Ureter (tissue), 1 donor: ENCODE results near the gene RAPGEF3. TPM values are rescaled to one million over a fixed set of nuclear protein-coding genes. Genes with fewer than 3 reads are reported as not detected.
A peak's percentile ranks its signal among the peaks of the same experiment; 100 is the strongest.

Experiments used
- DNase-seq: peaks from one replicate; pipeline ENCODE4 v3.0.0-alpha.2; 2020; ENCODE audit warnings: low spot score
- total RNA-seq: library from RNA; stranded (reverse); gene quantifications from one replicate; pipeline ENCODE4 v1.2.4, GENCODE V29; 2023
- donor health status: DM: yes; HTN: yes; CAD: no.

The RAPGEF3 gene, protein sequence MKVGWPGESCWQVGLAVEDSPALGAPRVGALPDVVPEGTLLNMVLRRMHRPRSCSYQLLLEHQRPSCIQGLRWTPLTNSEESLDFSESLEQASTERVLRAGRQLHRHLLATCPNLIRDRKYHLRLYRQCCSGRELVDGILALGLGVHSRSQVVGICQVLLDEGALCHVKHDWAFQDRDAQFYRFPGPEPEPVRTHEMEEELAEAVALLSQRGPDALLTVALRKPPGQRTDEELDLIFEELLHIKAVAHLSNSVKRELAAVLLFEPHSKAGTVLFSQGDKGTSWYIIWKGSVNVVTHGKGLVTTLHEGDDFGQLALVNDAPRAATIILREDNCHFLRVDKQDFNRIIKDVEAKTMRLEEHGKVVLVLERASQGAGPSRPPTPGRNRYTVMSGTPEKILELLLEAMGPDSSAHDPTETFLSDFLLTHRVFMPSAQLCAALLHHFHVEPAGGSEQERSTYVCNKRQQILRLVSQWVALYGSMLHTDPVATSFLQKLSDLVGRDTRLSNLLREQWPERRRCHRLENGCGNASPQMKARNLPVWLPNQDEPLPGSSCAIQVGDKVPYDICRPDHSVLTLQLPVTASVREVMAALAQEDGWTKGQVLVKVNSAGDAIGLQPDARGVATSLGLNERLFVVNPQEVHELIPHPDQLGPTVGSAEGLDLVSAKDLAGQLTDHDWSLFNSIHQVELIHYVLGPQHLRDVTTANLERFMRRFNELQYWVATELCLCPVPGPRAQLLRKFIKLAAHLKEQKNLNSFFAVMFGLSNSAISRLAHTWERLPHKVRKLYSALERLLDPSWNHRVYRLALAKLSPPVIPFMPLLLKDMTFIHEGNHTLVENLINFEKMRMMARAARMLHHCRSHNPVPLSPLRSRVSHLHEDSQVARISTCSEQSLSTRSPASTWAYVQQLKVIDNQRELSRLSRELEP
- total RNA-seq, result 83.4 TPM

- DNase-seq, result peak; percentile 91
These were observed at the start of gene RAPGEF3 for GRCh38 chr12:47758834-47759690. Gene RAPGEF3, minus strand, starts transcription at chr12:47758880. Its CDS starts 324 bp downstream, at chr12:47758556.

DNA sequence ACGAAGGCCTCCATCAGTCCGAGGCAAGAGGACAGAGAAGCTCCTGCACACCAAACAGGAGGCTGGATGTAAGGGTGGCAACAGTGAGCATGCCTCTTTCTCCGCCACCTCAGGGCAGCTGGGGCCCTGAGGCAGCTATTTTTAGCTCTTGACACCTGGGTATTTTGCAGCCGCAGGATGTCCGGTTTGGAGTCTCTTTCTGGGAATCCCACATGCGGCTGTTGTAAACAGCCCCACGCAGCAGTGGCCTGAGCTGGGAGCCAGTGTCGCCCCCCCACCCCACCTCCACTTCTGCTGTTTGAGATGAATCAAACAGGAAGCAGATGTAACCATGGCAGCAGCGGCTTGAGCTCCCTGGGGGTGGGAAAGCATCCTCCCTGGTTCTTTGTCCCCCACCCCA, 49.4 kb upstream of the RAPGEF3 start:
- DNase-seq, result no peak

GRCh38 chr12:47807338-47807737, 48.7 kb upstream of the RAPGEF3 start:
- DNase-seq, result no peak

DNA sequence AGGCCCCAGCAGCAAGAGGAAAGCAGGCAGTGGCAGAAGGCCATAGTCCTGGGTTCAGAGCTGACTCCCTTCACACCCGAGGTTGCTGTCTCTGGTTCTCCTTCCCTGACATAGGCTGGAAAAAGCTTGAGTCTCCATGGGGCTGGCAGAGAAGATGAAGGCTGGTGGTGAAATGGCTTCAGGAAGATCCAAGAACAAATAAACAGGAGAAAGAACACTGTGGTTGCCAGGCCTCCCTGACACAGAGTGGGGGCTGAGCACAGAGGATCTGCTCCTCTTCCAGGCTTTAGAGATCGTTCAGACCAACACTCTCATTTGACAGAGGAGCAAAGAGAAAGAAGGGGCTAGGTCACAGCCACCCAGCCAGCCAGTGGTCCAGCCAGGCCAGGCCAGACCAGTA, 46.7 kb upstream of the RAPGEF3 start:
- DNase-seq, result no peak

DNA sequence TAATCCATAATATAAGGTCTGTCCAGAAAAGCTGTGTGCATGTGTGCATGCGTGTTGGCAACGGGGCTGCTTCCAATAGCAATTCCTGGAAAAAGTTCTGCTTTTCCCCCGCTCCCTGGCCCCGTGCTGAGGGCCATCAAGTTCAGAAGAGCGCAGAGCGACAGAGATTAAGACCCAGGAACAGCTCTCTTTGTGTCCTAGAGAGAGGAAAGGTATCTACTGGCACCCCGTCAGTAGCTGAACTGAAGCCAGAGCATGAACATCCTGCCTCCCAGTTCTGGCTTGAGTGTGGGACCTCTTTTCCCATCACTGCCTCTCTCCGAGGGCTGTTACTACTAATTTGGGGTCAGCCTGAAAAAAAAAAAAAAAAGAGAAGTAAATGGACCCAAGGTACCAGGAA, 45.5 kb upstream of the RAPGEF3 start:
- DNase-seq, result no peak

- no peak for DNase-seq
These were observed 44.7 kb upstream of the RAPGEF3 start for GRCh38 chr12:47803191-47803875.

DNA sequence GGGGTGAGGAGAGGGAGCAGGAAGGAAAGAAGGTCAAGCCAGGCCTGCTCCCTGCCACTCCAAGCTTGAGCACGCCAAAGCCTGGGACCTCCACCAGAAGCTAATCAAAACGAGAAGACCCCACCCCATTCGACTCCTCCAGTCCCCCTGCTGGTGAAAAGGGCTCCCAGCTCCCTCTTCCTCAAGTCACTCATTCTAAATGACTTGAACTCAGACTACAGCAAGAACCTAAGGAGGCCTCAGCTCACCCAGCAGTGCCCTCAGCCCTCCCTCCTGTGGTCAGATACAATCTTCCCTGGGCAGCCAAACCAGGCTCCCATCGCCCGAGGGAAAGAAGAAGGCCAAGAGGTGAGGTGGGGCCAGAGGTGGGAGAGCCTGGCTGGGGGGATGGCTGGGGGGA, 43.6 kb upstream of the RAPGEF3 start:
- no peak for DNase-seq

DNA sequence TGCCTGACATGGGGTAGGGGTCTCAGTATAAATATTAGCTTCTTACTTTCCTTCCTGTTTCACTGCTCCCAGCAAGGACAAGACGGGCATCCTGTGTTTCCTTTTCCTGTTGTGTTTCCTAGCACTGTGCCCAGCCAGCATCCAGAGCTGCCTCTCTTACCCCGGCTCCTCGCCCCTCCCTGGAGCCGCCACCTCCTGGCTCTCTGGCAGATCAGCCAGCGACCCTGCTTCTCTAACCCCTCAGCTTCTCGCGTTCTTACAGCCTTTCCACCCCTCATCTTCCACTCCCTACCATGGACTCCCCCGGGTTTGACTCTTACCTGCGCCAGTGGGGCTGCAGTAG, 43.2 kb upstream of the RAPGEF3 start:
- no peak for DNase-seq

- no peak for DNase-seq
These were observed 42.7 kb upstream of the RAPGEF3 start for GRCh38 chr12:47801170-47801903.

DNA sequence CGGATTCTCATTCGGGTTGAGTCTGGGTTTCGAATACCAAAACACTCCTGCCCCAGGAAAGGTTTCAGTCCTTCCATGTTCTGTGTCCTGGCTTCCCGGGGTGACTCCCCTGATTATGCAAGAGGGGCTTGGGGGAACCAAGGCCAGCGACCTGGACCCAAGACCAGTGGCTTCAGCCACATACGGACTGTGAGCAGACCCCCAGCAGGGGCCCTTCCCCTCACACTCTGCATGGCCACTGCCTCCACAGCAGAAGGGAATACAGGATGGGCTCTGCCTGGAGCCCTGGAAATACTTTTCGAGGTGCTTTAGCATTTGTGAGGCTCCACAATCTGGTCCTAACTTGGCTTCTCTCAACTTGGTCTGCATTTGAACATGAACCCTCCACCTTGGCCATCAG, 41.9 kb upstream of the RAPGEF3 start:
- no peak for DNase-seq

DNA sequence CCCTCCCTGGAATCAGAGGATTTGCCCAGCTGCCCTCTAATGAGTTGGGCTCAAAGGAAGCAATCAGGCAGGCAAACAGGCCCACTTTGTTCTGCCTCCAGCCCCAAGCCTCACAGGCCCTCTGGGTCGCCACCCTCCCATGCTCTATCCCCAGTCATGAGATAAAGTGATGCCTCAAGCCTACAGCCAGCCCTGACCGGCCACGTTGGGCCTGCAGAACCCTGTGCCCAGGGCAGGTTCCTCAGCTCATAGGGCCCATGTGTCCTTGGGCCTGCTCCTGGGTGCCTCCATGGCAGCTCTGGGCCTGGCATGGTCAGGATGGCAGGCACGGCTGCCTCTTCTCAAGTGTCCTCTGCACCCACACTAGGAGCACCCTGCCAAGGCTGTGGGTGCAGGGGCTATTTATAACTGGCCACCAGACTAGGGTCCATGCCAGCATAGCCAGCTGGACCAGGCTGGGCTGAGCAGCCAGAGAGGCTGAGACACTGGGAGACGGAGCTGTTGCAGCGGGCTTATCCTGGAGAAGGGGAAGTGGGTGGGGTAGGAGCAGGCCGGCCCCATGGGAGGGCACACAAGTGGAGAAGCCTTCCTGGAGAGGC, 40.8 kb upstream of the RAPGEF3 start:
- DNase-seq, result no peak

DNA sequence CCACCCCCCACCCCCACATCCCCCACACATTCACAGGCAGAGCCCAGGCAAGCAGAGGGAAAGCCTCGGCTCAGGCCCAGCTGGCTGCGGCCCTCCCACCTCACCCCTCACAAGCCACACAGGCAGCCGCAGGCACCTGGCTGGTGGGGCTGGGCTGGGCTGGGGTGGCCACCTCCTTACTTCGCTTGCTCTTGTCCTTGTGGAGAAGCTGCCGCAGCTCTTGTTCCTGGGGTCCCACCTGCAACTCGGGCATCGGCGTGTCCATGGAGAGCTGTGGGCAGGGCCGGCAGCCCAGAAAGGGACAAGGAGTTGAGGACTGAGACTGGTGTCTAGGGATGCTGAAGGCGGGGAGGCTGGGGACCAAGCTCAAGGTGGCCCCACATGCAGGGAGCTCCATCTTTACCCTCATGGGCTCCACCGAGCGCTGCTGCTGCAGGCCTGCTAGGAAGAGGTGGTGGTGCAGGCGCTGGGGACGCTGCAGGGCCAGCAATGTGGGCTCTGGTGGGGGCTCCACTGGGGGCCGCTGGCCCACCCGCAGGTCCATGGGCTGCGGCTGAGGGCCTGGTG, 39.8 kb upstream of the RAPGEF3 start:
- no peak for DNase-seq

DNA sequence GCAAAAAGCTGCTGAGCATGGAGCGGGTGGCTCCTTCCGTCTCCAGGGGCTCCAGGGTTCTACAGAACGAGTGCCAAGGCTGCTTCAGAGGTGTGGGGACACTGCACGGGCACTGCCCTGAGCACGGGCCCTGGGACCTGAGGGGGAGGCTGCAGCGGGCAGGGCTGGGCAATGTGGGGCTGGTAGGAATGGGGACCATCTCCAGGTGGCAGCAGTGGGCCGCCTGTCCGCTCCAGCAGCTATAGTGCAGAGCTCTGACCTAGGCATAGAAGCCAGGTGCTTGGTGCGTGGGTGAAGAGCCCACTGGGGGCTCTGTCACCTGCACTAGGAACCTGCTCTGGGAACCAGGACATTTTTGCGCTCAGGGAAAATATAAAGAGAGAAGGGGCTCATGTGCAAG, 38.8 kb upstream of the RAPGEF3 start:
- DNase-seq, result no peak

DNA sequence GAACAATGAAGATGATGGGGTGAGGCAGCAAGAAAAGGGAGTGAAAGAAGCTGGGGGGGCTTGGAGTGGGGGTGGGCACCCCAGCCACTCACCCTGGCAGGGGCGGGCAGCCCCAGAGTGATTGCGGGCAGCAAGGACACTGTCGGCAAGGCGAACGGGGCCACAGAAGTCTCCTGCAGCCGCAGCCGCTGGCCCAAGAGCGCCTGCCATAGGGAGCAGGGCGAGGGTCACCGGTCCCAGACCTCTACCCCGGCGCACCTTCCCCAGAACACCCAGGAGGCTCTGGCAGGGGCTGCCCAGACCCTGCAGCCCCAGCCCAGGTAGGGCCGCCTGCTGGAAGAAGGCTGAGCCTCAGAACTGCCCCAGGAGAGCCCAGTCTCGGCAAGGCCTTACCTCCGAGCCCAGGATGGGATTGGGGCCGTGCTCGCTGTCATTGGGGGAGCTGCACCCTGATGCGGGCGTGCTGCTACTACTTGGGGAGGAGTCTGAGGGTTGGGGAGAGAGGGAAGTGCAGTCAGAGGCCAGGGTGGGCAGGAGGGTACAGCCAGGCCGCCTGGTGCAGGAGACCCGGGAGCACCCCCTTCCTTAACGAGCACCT, 37.2 kb upstream of the RAPGEF3 start:
- DNase-seq, result no peak

DNA sequence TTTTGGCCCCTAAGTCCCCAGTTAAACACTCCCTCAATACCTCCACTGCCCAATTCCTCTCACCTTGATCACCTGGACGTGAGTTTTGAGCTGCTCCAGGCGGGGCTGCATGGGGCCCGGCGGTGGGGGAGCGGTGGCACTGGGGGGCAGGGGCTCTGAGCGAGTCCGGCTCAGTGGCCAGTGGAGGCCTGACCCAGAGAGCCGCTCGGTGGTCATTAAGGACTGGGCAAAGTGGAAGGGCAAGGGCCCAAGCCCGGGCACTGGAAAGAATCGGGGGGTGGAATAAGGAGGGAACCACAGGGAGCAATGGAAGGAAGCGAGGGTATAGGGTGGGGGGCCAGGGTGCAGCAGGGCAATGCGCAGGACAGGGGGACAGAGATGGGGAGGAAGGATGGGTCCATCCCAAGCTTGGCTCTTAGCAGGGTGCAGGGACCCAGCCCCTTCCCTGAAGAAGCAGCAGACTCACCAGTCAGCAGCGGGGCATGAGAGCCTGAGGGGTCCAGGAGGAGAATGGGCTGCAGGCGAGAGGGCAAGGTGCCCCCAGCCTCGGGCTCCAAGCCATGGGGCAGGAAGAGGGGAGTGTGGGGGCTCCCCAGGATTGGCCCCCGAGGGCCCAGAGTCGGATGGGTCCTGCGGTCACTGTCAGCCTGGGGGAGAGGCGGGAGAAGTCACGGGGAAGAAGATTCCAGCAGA, 36.6 kb upstream of the RAPGEF3 start:
- DNase-seq, result no peak

- no peak for DNase-seq
These were observed 36.0 kb upstream of the RAPGEF3 start for GRCh38 chr12:47794679-47795078.

DNA sequence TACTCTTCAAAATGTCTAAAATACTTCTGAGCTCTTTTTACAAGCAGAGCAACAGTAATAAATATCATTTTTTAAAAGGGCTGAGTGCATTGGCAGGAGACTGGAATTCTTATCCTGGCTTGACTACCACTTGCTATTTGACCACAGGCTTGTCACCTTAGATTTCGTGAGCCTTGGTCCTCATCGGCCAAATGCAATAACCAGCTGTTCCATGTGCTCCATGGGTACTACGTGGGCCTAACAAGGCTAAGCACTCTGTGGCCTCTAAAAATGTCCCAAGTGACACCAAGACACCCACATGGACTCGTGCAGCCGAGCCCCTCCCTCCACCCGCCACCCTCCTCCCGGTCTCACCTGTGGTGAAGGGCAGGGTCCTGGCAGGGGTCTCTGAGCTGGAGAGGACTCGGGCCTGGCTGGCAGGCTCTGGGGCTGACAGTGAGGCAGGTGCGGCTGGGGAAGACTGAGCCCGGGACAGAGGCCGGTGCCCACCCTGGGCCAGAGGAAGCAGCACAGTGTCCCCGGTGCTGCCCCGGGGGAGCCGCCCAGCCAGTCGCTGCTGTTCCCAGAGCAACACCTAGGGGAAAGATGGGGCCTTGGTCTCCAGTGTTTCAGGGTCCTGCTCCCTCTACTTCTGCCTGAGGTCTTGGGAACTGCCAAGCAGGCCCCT, 34.5 kb upstream of the RAPGEF3 start:
- no peak for DNase-seq

DNA sequence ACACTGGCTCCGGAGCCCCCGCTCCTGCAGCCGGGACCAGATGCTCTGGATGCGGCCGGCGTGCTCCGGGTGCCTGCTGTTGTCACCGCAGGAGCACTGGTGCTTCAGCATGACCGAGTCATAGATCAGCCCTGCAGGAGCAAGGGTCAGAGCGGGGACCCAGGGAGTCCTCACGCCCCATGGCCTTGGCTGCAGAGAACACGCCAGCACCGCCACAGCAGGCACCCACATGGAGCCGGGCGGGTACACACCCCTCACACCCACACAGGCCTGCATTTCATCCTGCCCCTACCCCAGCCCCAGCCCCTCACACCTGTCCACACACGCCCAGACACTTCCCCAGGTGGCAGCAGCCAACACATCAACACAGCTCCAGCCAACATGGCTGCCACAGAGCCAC, 33.2 kb upstream of the RAPGEF3 start:
- DNase-seq, result no peak
